Heart left ventricle (tissue), 16 donors: Measurements from ENCODE around the gene NFX1. TPM values are rescaled to one million over a fixed set of nuclear protein-coding genes. Genes with fewer than 3 reads are reported as not detected.

Source experiments
- ATAC-seq, 4 donors: fragments of 200-7000 bp; cut with Tn5 transposase; one replicate each; pipeline ENCODE4 v1.9.1; 2020 to 2022; ENCODE audit warnings: moderate library complexity in 4 of 4, mild to moderate bottlenecking in 3 of 4, moderate number of reproducible peaks in 1 of 4
- DNase-seq, 5 donors: peaks; one replicate each; pipeline ENCODE4 v3.0.0-alpha.2; 2020
- H3K27ac ChIP-seq, 12 donors: fragments of 200-600 bp; sonication (generic) in 4 of 12; one replicate each; pipeline versions ENCODE4 v1.5.0 to v1.8.0; 2016 to 2022; ENCODE audit warnings: mild to moderate bottlenecking in 2 of 12
- H3K27me3 ChIP-seq, 9 donors: fragments of 200-600 bp; sonication (generic) in 2 of 9; one replicate each; pipeline versions ENCODE4 v1.5.1 to v1.8.0; 2016 to 2022; ENCODE audit warnings: mild to moderate bottlenecking in 3 of 9
- H3K36me3 ChIP-seq, 9 donors: fragments of 200-600 bp; sonication (generic) in 2 of 9; one replicate each; pipeline versions ENCODE4 v1.5.0 to v1.8.0; 2018 to 2022; ENCODE audit warnings: mild to moderate bottlenecking in 2 of 9
- H3K4me1 ChIP-seq, 12 donors: fragments of 200-600 bp; sonication (generic) in 4 of 12; one replicate each; pipeline versions ENCODE4 v1.5.0 to v1.8.0; 2016 to 2022; ENCODE audit warnings: mild to moderate bottlenecking in 3 of 12
- H3K4me3 ChIP-seq, 12 donors: fragments of 200-600 bp; sonication (generic) in 4 of 12; one replicate each; pipeline versions ENCODE4 v1.5.0 to v1.8.0; 2017 to 2022; ENCODE audit warnings: mild to moderate bottlenecking in 9 of 12, moderate library complexity in 4 of 12
- H3K9me3 ChIP-seq, 12 donors: fragments of 200-600 bp; sonication (generic) in 4 of 12; one replicate each; pipeline versions ENCODE4 v1.5.0 to v1.8.0; 2016 to 2022; ENCODE audit warnings: mild to moderate bottlenecking in 1 of 12
- POLR2A ChIP-seq, 2 donors: fragments of 450-650 bp; IDR thresholded peaks; one replicate each; pipeline ENCODE4 v1.6.1; 2017; ENCODE audit warnings: antibody characterized with exemption in 2 of 2, mild to moderate bottlenecking in 2 of 2, moderate library complexity in 2 of 2
- WGBS, 4 donors: extraction: QIAGEN DNeasy Blood & Tissue Kit in 2 of 4; methylation state at CpG; one replicate each; pipeline versions ENCODE4 v1.1.5 to v1.1.7; 2013 to 2018; 5-methylcytosine and 5-hydroxymethylcytosine counted together
- intact Hi-C, 10 donors: fragments of 100-400 bp; cut with DNase I; formaldehyde crosslinking; loops; one replicate each; pipeline versions ENCODE4 v1.11.1 to v1.14.2; 2022
- long read RNA-seq, 3 donors: library from polyadenylated mRNA; unstranded; transcript quantifications; one replicate each; pipeline ENCODE4 v2.0.0, GENCODE V29; 2020 to 2021
- polyA plus RNA-seq, 2 donors: library from polyadenylated mRNA; stranded (reverse); fragments of 200-250 nt; gene quantifications; one replicate each; pipeline ENCODE4 v1.2.3, GENCODE V29; 2013
- total RNA-seq, 9 donors: library from RNA; depleted of rRNA in 2 of 9; stranded (reverse); fragments of >200 nt in 2 of 9; fragmentation: NEBNext Ultra II Directional in 3 of 9; extraction: Animal tissue kit (Norgen Biotek cat#: 25700) in 3 of 9; gene quantifications; one replicate each; pipeline versions ENCODE4 v1.1.0 to v1.2.4, GENCODE V29; 2016 to 2023
- TF ChIP-seq, protein P1 (sequence below), 12 donors: fragments of 200-600 bp; sonication (generic) in 4 of 12; IDR thresholded peaks; one replicate each; pipeline versions ENCODE4 v1.5.0 to v1.8.0; 2018 to 2022; ENCODE audit warnings: antibody characterized with exemption in 12 of 12, mild to moderate bottlenecking in 5 of 12
- donor health status: ischemic (EF 13 %, LVEDD 7.1; RV severe dilation, severe dysfunction).
- donor health status: healthy with polysubstance abuse.
- donor health status: DM: no; HTN: yes; CAD: no.
- donor health status: DM: no; HTN: no; CAD: no.
- donor health status: ischemic (EF 25% LVEDD 6.9; RV normal size, moderate dysfunction).
- donor health status: ischemic (EF 25% LVEDD 5.7; RV mildly dilated, moderate dysfunction).
- donor health status: healthy.
- donor health status: DM: yes; HTN: yes; CAD: no.
- donor health status: ischemic (EF 35%, LVEDD 5.7; RV mildly dilated, moderate dysfunction).
- donor health status: nonischemic (EF 11% LVEDD 7.7; RV severe dilation, severe dysfunction).
- donor health status: DM: yes; HTN: yes; CAD: no.
- donor health status: PGD.
- donor health status: ischemic (EF 29% LVEDD 5.4; RV normal size, mild dysfunction).
- donor health status: nonischemic (EF 23%, LVEDD 6.1; RV moderate dilation, normal function).

Gene NFX1
- total RNA-seq (10 to 100 TPM; 25.4 to 42.0 (median 36.1) TPM), polyA plus RNA-seq (10 to 100 TPM; 13.7 to 23.8 TPM)
- long read RNA-seq, donor 1, transcript NFX1-201 (16 exons, 3,513 nt): major isoform, 21 of 49 reads
- long read RNA-seq, donor 1, partial matches to known transcripts: 8 of 49 reads
- long read RNA-seq, donor 1, other reads (novel, unspliced or antisense): 18 of 49 reads
- long read RNA-seq, donor 2, full-length matches to known transcripts: 126 of 243 reads
- long read RNA-seq, donor 2, partial matches to known transcripts: 26 of 243 reads
- long read RNA-seq, donor 2, other reads (novel, unspliced or antisense): 91 of 243 reads
- long read RNA-seq, donor 3, full-length matches to known transcripts: 18 of 49 reads
- long read RNA-seq, donor 3, partial matches to known transcripts: 6 of 49 reads
- long read RNA-seq, donor 3, other reads (novel, unspliced or antisense): 25 of 49 reads

DNA sequence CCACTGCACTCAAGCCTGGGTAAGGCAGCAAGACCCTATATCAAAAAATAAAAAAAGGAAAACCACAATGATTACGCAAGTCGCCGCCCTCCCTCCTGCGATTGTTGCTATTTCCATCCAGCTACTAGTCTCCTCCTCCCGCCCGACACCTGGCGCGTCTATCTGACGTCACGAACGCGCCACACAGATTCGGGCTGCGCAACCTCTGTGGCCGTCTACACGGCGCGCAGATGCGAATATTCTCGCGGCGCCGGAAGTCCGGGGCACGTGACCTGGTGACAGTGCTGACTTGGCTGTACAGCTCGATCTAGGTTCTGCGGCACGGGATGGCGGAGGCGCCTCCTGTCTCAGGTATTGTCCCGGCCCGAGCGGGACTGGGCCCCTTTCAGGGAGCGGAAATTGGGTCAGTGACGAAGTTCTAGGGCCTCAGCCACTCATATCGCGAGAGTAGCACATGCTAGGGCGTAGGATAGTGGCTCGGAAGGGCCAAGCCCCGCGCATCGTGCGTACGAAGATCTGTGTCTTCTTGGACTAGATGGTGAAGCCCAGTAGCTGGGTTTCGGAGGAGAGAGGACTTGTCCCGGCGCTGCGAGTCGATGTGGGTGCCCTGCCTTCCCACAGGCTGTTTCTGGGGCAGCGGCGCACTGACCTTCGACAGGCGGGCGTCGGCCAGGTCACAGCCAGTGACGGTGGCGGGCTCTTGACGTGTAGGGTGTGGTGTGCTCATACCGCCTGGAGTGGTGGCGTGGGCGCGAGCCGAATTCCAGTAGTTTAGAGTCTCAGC, at the start of gene NFX1:
Gene NFX1 (plus strand): TSS at position 270 of the 784 bp plus-strand sequence. CDS start 57 bp downstream, at position 327.
- Histone ChIP-seq H3K9me3 (no peaks in the 10 kb centered on the region), H3K4me1 (peaks cover 9 to 58% (median 34%) of the 10 kb centered on the region in 12 donors), H3K27ac (peak within 1 kb of the TSS; percentile 94 to 100 (median 98)), H3K4me3 (peak within 1 kb of the TSS; percentile 56 to 94 (median 78)), H3K27me3 (no peaks in the 10 kb centered on the region), H3K36me3 (peaks cover 0 to 48% (median 31%) of the 10 kb centered on the region in 9 donors)
- TF ChIP-seq POLR2A (IDR thresholded peaks at IDR 0.05): peak; percentile 36 to 90
- TF ChIP-seq, protein P1, sequence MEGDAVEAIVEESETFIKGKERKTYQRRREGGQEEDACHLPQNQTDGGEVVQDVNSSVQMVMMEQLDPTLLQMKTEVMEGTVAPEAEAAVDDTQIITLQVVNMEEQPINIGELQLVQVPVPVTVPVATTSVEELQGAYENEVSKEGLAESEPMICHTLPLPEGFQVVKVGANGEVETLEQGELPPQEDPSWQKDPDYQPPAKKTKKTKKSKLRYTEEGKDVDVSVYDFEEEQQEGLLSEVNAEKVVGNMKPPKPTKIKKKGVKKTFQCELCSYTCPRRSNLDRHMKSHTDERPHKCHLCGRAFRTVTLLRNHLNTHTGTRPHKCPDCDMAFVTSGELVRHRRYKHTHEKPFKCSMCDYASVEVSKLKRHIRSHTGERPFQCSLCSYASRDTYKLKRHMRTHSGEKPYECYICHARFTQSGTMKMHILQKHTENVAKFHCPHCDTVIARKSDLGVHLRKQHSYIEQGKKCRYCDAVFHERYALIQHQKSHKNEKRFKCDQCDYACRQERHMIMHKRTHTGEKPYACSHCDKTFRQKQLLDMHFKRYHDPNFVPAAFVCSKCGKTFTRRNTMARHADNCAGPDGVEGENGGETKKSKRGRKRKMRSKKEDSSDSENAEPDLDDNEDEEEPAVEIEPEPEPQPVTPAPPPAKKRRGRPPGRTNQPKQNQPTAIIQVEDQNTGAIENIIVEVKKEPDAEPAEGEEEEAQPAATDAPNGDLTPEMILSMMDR (IDR thresholded peaks at IDR 0.05): no peak
- peak; percentile 98 to 99 (median 98) for DNase-seq
- intact Hi-C loops: loop anchor here in 4 of 10 donors (1.0 to 10.0 kb wide), 5 partner anchors 26 to 434 kb away; partner anchors contain the start of gene BAG1 (in 1 of the 4)
- WGBS, 4 donors: 0 to 1% (median 0%) methylated on average over 37 to 63 of the region's 63 CpGs
- peak; percentile 91 to 96 (median 94) for ATAC-seq

DNA sequence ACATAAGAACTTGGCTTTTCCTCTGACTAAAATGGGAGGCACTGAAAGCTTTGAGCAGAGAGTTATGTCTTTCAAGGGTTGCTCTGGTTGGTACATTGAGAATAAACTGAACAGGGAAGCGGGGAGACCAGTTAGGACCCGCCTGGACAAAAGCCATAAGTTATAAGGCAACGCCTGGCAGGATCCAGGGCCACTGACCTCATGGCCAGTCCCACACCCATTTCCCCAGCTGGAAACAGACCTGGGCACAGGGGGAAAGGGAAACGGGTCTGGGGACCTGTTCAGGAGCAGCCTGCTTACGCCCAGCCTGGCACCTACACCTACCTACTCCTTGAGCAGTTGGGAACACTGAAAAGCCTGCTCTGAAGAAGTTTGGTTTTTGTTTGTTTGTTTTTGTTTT, 49.0 kb upstream of the NFX1 start:
- peaks cover 0 to 11% (median 7%) of the 10 kb centered on the region in 12 donors for H3K4me1 ChIP-seq
- H3K36me3 ChIP-seq: no peaks in the 10 kb centered on the region
- no peaks in the 10 kb centered on the region for H3K27me3 ChIP-seq
- ATAC-seq (no peak), DNase-seq (no peak)
- no peak overlapping the region for H3K27ac ChIP-seq
- no peak overlapping the region for H3K4me3 ChIP-seq
- H3K9me3 ChIP-seq: no peaks in the 10 kb centered on the region
- WGBS, 4 donors: 79 to 90% (median 86%) methylated on average over 5 of the region's 5 CpGs
- TF ChIP-seq, protein P1 (IDR thresholded peaks at IDR 0.05): no peak
- no peak for TF ChIP-seq POLR2A (IDR thresholded peaks at IDR 0.05)
- intact Hi-C loops: no loop called here

DNA sequence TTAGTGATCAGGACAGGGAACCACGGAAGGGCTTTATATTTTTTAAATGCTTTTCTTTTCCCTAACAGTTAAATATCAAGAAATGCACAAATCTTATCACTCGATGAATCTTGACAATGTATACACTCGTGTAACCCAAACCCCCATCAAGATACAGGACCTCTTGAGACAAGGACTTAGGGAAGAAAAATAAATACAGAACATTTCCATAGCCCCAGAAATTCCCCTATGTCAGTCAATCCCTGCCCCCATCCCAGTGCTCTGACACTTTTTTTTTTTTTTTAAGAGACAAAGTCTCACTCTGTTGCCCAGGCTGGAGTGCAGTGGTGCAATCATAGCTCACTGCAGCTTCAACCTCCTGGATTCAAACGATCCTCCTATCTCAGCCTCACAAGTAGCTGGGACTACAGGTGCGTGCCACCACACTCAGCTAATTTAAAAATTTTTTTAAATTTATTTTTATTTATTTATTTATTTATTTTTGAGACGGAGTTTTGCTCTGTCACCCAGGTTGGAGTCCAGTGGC, 47.6 kb upstream of the NFX1 start:
- 81 to 85% (median 83%) methylated on average over 6 of the region's 6 CpGs for WGBS, 4 donors
- Histone ChIP-seq H3K9me3 (no peaks in the 10 kb centered on the region), H3K27me3 (no peaks in the 10 kb centered on the region), H3K27ac (no peak overlapping the region), H3K36me3 (peaks cover 0 to 1% (median 0%) of the 10 kb centered on the region in 9 donors), H3K4me3 (no peak overlapping the region), H3K4me1 (peaks cover 0 to 11% (median 7%) of the 10 kb centered on the region in 12 donors)
- DNase-seq: no peak
- intact Hi-C loops: no loop called here
- ATAC-seq: no peak
- TF ChIP-seq POLR2A (IDR thresholded peaks at IDR 0.05): no peak
- TF ChIP-seq, protein P1 (IDR thresholded peaks at IDR 0.05): no peak
